GM12878 (cell line): ENCODE measurements around the gene STK4. TPM values are rescaled to one million over a fixed set of nuclear protein-coding genes. Genes with fewer than 3 reads are reported as not detected.
"Not testable (repeated sequence)": the region's sequence is repeated elsewhere in the genome, so short reads cannot be mapped to it uniquely, and the experiment has no call there.

Experiments
- ATAC-seq: fragments of 200-7000 bp; cut with Tn5 transposase; 3 replicates; pipeline ENCODE4 v1.9.1; 2020; ENCODE audit warnings: mild to moderate bottlenecking, moderate library complexity
- BruUV-seq: library from RNA; stranded (reverse); fragments of 400-500 nt; replicated peaks from 2 replicates; lab custom pipeline; 2021; lab: Mats Ljungman, UMichigan
- CTCF ChIA-PET: fragments of 300-600 bp; sonication (Branson Sonifier 250); formaldehyde crosslinking; extraction: SDS; loops from one replicate; lab custom pipeline; 2021; ENCODE audit warnings: inconsistent platforms; lab: Yijun Ruan, JAX
- POLR2A ChIA-PET: fragments of 350-600 bp; formaldehyde crosslinking; extraction: SDS; loops from one replicate; lab custom pipeline; 2021; ENCODE audit warnings: inconsistent platforms; lab: Charles Lee
- RAD21 ChIA-PET: fragments of 300-600 bp; sonication (Branson Sonifier 250); formaldehyde crosslinking; loops from one replicate; lab custom pipeline; 2023; ENCODE audit warnings: antibody characterized with exemption; ENCODE audit not compliant: unreplicated experiment; lab: Charles Lee
- SMC1A ChIA-PET: fragments of 300-600 bp; sonication (Branson Sonifier 250); formaldehyde crosslinking; loops from one replicate; lab custom pipeline; 2023; ENCODE audit not compliant: unreplicated experiment, uncharacterized antibody; lab: Charles Lee
- DNase-seq: peaks from one replicate; pipeline ENCODE4 v3.0.0-alpha.2; 2011; ENCODE audit warnings: low read depth, low spot score
- FAIRE-seq: peaks from 3 replicates; lab custom pipeline; 2011; peaks lifted over from hg19 to GRCh38; lab: Jason Lieb, UNC
- H2AFZ ChIP-seq: 2 replicates; pipeline ENCODE4 v1.6.0; 2011; ENCODE audit warnings: low read depth, low read length, control low read depth; ENCODE audit not compliant: control insufficient read depth
- H3K27ac ChIP-seq: 2 replicates; pipeline ENCODE4 v1.5.1; 2011; ENCODE audit warnings: control low read depth; ENCODE audit not compliant: control insufficient read depth, insufficient read depth
- H3K27me3 ChIP-seq, 2 experiments: replicated peaks in 1 of 2; 2 replicates each; pipeline versions ENCODE4 v1.6.0 to v1.6.1; 2011; ENCODE audit warnings: low read length in 1 of 2; ENCODE audit not compliant: control insufficient read depth in 2 of 2, insufficient read depth in 2 of 2
- H3K36me3 ChIP-seq, 2 experiments: 2 replicates each; pipeline ENCODE4 v1.5.1; 2011; ENCODE audit warnings: low read length in 1 of 2; ENCODE audit not compliant: control insufficient read depth in 2 of 2, insufficient read depth in 2 of 2
- H3K4me1 ChIP-seq: 2 replicates; pipeline ENCODE4 v1.6.1; 2011; ENCODE audit warnings: mild to moderate bottlenecking, low read length, moderate library complexity, mixed read lengths; ENCODE audit not compliant: control insufficient read depth, insufficient read depth
- H3K4me2 ChIP-seq: 2 replicates; pipeline ENCODE4 v1.6.0; 2011; ENCODE audit warnings: control low read depth; ENCODE audit not compliant: control insufficient read depth, insufficient read depth
- H3K4me3 ChIP-seq: fragments of 200-600 bp; sonication (generic); 2 replicates; pipeline ENCODE4 v1.5.1; 2016
- H3K79me2 ChIP-seq: 2 replicates; pipeline ENCODE4 v1.6.0; 2011; ENCODE audit warnings: low read length; ENCODE audit not compliant: control insufficient read depth, insufficient read depth
- H3K9ac ChIP-seq: 2 replicates; pipeline ENCODE4 v1.8.0; 2011; ENCODE audit warnings: low read length, control low read depth, mixed read lengths; ENCODE audit not compliant: control insufficient read depth, insufficient read depth
- H3K9me3 ChIP-seq: replicated peaks from 3 replicates; pipeline ENCODE4 v1.5.1; 2011; ENCODE audit warnings: mild to moderate bottlenecking, low read length; ENCODE audit not compliant: control insufficient read depth, insufficient read depth
- H4K20me1 ChIP-seq: 2 replicates; pipeline ENCODE4 v1.6.0; 2011; ENCODE audit not compliant: control insufficient read depth, insufficient read depth
- EED ChIP-seq: sonication (generic); IDR thresholded peaks from 2 replicates; pipeline ENCODE4 v1.6.1; 2016; ENCODE audit warnings: antibody characterized with exemption, low read depth
- JUNB ChIP-seq: IDR thresholded peaks from 2 replicates; pipeline ENCODE4 v1.6.1; 2016; ENCODE audit warnings: antibody characterized with exemption, mild to moderate bottlenecking
- PBX3 ChIP-seq: IDR thresholded peaks from 2 replicates; pipeline ENCODE4 v1.6.1; 2011; ENCODE audit warnings: mild to moderate bottlenecking, low read depth, low read length, moderate library complexity; ENCODE audit not compliant: insufficient replicate concordance
- YBX1 ChIP-seq: fragments of 450-650 bp; IDR thresholded peaks from 2 replicates; pipeline ENCODE4 v1.6.1; 2016; ENCODE audit warnings: antibody characterized with exemption
- ZSCAN29 ChIP-seq: fragments of 450-650 bp; IDR thresholded peaks from 2 replicates; pipeline ENCODE4 v1.6.1; 2017; ENCODE audit warnings: mild to moderate bottlenecking, moderate library complexity
- WGBS: methylation state at CpG from one replicate; pipeline ENCODE4 v1.1.6; 2016; ENCODE audit warnings: low lambda C conversion rate; ENCODE audit not compliant: insufficient replicate concordance, insufficient coverage; ENCODE audit errors: missing lambda C conversion rate; 5-methylcytosine and 5-hydroxymethylcytosine counted together
- in situ Hi-C: fragments of 300-500 bp; cut with MboI; formaldehyde crosslinking; loops from 9 replicates; pipeline ENCODE4 v1.14.3; 2018; ENCODE audit warnings: mixed read lengths
- intact Hi-C: fragments of 100-400 bp; cut with micrococcal nuclease; formaldehyde crosslinking; loops from one replicate; pipeline ENCODE4 v1.14.2; 2022; ENCODE audit not compliant: unreplicated experiment
- polyA plus RNA-seq, 11 experiments: library from polyadenylated mRNA; depleted of rRNA in 4 of 11; unstranded in 6 of 11; stranded (reverse) in 5 of 11; fragments of >200 nt; fragmentation: Nextera tagmentation in 4 of 11; fragmentation: Illumina TruSeq in 1 of 11; extraction: Ambion mirVana in 4 of 11; extraction: Trizol in 1 of 11; gene quantifications; 1 replicate in 1 of 11; 2 replicates in 10 of 11; pipeline versions ENCODE4 v1.2.1 to v1.2.3, GENCODE V29; 2011 to 2016; ENCODE audit warnings: inconsistent platforms in 2 of 11, missing spikeins in 2 of 11, low read depth in 1 of 11
- total RNA-seq, 4 experiments: library from RNA; depleted of rRNA in 3 of 4; stranded (reverse); fragments of >200 nt in 3 of 4; fragmentation: Illumina TruSeq in 1 of 4; extraction: Trizol in 1 of 4; gene quantifications; 2 replicates each; pipeline versions ENCODE4 v1.2.1 to v1.2.3, GENCODE V29; 2013 to 2021

STK4 gene
- total and polyA plus RNA-seq, 10 of the 15 experiments (the other 5 are each of a cell fraction or from before 2014, with no cell fraction given): 24.0 to 135 (median 89.7) TPM

GRCh38 chr20:45012682-45013302, 46.5 kb downstream of the STK4 start:
- Histone ChIP-seq H4K20me1 (no peaks in the 10 kb centered on the region), H3K4me1 (no peaks in the 10 kb centered on the region), H3K9ac (no peak overlapping the region), H3K27me3 (no peaks in the 10 kb centered on the region), H3K36me3 (peaks cover 2 to 42% of the 10 kb centered on the region in 2 experiments), H3K27ac (no peak overlapping the region), H3K79me2 (peaks cover 7% of the 10 kb centered on the region), H2AFZ (no peak overlapping the region), H3K9me3 (no peaks in the 10 kb centered on the region), H3K4me3 (no peak overlapping the region), H3K4me2 (no peak overlapping the region)
- 95% methylated on average over 1 of the region's 3 CpGs for WGBS
- CTCF ChIA-PET: interaction anchor here (0.7 to 4.6 kb wide), 10 partner anchors 11 to 85 kb away, joined by 3 to 65 read pairs (median 4); no protein-coding TSS in a partner anchor
- RAD21 ChIA-PET: interaction anchor here (1.1 to 3.5 kb wide), 4 partner anchors 46 to 99 kb away, joined by 3 to 28 read pairs (median 4); partner anchors contain the start of gene STK4
- in situ Hi-C loops: no loop called here
- TF ChIP-seq YBX1 (no peak), ZSCAN29 (no peak), EED (no peak), PBX3 (no peak), JUNB (no peak)
- no peak for DNase-seq
- intact Hi-C loops: loop anchor here (5.0 kb wide), 1 partner anchor 85 kb away; no protein-coding TSS in a partner anchor
- no TSS peak for BruUV-seq
- SMC1A ChIA-PET: interaction anchor here (0.9 to 2.8 kb wide), 10 partner anchors 16 to 102 kb away, joined by 3 to 18 read pairs (median 4); no protein-coding TSS in a partner anchor
- POLR2A ChIA-PET: interaction anchor here (0.6 kb wide), 1 partner anchor 133 kb away, joined by 3 read pairs; no protein-coding TSS in a partner anchor
- FAIRE-seq: no peak
- no peak for ATAC-seq

- H3K27ac ChIP-seq, in situ Hi-C loops, POLR2A ChIA-PET, H3K9ac ChIP-seq, ATAC-seq, H3K4me3 ChIP-seq, H2AFZ ChIP-seq, H3K4me2 ChIP-seq, FAIRE-seq, H3K4me1 ChIP-seq, H3K79me2 ChIP-seq, H3K9me3 ChIP-seq, DNase-seq, H3K27me3 ChIP-seq, BruUV-seq, H4K20me1 ChIP-seq: not testable (repeated sequence)
- CTCF ChIA-PET: interaction anchor here (0.6 to 4.6 kb wide), 9 partner anchors 12 to 328 kb away, joined by 3 to 65 read pairs (median 3); no protein-coding TSS in a partner anchor
- RAD21 ChIA-PET: interaction anchor here (1.3 kb wide), 1 partner anchor 74 kb away, joined by 3 read pairs; no protein-coding TSS in a partner anchor
- H3K36me3 ChIP-seq: peaks cover 5 to 38% of the 10 kb centered on the region in 2 experiments
- SMC1A ChIA-PET: interaction anchor here (0.9 to 2.7 kb wide), 4 partner anchors 30 to 103 kb away, joined by 3 to 13 read pairs (median 4); no protein-coding TSS in a partner anchor
- 91% methylated on average over 8 of the region's 8 CpGs for WGBS
- intact Hi-C loops: loop anchor here (5.0 kb wide), 1 partner anchor 83 kb away; no protein-coding TSS in a partner anchor
Measured at GRCh38 chr20:45014131-45014530, 47.8 kb downstream of the STK4 start.
